Thyroid gland (tissue), 4 donors: ENCODE data around the gene CTNNA2. TPM values are rescaled to one million over a fixed set of nuclear protein-coding genes. Genes with fewer than 3 reads are reported as not detected.

Source experiments
- DNase-seq, 2 donors: peaks; one replicate each; pipeline ENCODE4 v3.0.0-alpha.2; 2019
- H3K27ac ChIP-seq, 3 donors: fragments of 200-600 bp; sonication (generic); 1 replicate in 2 of 3; 2 replicates in 1 of 3; pipeline ENCODE4 v1.5.1; 2016 to 2019; ENCODE audit warnings: mild to moderate bottlenecking in 1 of 3, moderate library complexity in 1 of 3
- H3K27me3 ChIP-seq: fragments of 200-600 bp; sonication (generic); one replicate; pipeline ENCODE4 v1.5.1; 2019
- H3K36me3 ChIP-seq, 2 donors: fragments of 200-600 bp; sonication (generic); one replicate each; pipeline ENCODE4 v1.5.1; 2016 to 2019
- H3K4me1 ChIP-seq, 2 donors: fragments of 200-600 bp; sonication (generic); one replicate each; pipeline ENCODE4 v1.5.1; 2017 to 2019
- H3K4me3 ChIP-seq, 3 donors: fragments of 200-600 bp; sonication (generic); replicated peaks in 1 of 3; 1 replicate in 2 of 3; 2 replicates in 1 of 3; pipeline ENCODE4 v1.5.1; 2016; ENCODE audit warnings: mild to moderate bottlenecking in 1 of 3
- H3K9me3 ChIP-seq: fragments of 200-600 bp; sonication (generic); one replicate; pipeline ENCODE4 v1.5.1; 2017
- POLR2A ChIP-seq, 2 donors: fragments of 450-650 bp; IDR thresholded peaks; one replicate each; pipeline ENCODE4 v1.6.1; 2017; ENCODE audit warnings: antibody characterized with exemption in 2 of 2, mild to moderate bottlenecking in 2 of 2, moderate library complexity in 1 of 2
- WGBS, 2 donors: methylation state at CpG; one replicate each; pipeline ENCODE4 v1.1.5; 2017; 5-methylcytosine and 5-hydroxymethylcytosine counted together
- intact Hi-C: fragments of 100-400 bp; cut with DNase I; formaldehyde crosslinking; loops from one replicate; pipeline ENCODE4 v1.15.1; 2023
- total RNA-seq, 4 donors: library from RNA; depleted of rRNA; stranded (reverse); fragments of >200 nt; gene quantifications; one replicate each; pipeline ENCODE4 v1.2.3, GENCODE V29; 2016
- TF ChIP-seq, protein P1 (sequence below), 6 experiments: fragments of 200-600 bp in 3 of 6; fragments of 450-650 bp in 3 of 6; sonication (generic) in 3 of 6; IDR thresholded peaks; one replicate each; pipeline ENCODE4 v1.5.1; 2016 to 2019; ENCODE audit warnings: antibody characterized with exemption in 6 of 6, mild to moderate bottlenecking in 2 of 6, inconsistent platforms in 1 of 6, moderate library complexity in 1 of 6

CTNNA2 gene
- total RNA-seq, 4 donors from 2014 or later: 0.13 to 0.44 (median 0.22) TPM; not detected in 1

GRCh38 chr2:80288576-80288975 lies 775.7 kb downstream of the CTNNA2 start:
- H3K9me3 ChIP-seq: no peaks in the 10 kb centered on the region
- H3K4me3 ChIP-seq: no peak overlapping the region
- no peaks in the 10 kb centered on the region for H3K27me3 ChIP-seq
- H3K36me3 ChIP-seq: no peaks in the 10 kb centered on the region
- 32 to 34% methylated on average over 5 of the region's 5 CpGs for WGBS, 2 donors
- peaks cover 7 to 20% of the 10 kb centered on the region in 2 donors for H3K4me1 ChIP-seq
- peak overlapping the region in 1 of 3 donors; percentile 83 for H3K27ac ChIP-seq
- peak; percentile 69 to 76 for DNase-seq
- TF ChIP-seq, protein P1, sequence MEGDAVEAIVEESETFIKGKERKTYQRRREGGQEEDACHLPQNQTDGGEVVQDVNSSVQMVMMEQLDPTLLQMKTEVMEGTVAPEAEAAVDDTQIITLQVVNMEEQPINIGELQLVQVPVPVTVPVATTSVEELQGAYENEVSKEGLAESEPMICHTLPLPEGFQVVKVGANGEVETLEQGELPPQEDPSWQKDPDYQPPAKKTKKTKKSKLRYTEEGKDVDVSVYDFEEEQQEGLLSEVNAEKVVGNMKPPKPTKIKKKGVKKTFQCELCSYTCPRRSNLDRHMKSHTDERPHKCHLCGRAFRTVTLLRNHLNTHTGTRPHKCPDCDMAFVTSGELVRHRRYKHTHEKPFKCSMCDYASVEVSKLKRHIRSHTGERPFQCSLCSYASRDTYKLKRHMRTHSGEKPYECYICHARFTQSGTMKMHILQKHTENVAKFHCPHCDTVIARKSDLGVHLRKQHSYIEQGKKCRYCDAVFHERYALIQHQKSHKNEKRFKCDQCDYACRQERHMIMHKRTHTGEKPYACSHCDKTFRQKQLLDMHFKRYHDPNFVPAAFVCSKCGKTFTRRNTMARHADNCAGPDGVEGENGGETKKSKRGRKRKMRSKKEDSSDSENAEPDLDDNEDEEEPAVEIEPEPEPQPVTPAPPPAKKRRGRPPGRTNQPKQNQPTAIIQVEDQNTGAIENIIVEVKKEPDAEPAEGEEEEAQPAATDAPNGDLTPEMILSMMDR (IDR thresholded peaks at IDR 0.05): peak in 3 of 6 experiments; percentile 45 to 54 (median 47)
- TF ChIP-seq POLR2A (IDR thresholded peaks at IDR 0.05): no peak
- intact Hi-C loops: no loop called here

GRCh38 chr2:80291656-80292055 lies 778.8 kb downstream of the CTNNA2 start:
- DNase-seq: no peak
- H3K9me3 ChIP-seq: no peaks in the 10 kb centered on the region
- no peak overlapping the region for H3K27ac ChIP-seq
- intact Hi-C loops: no loop called here
- H3K36me3 ChIP-seq: no peaks in the 10 kb centered on the region
- 18 to 69% methylated on average over 1 of the region's 1 CpG for WGBS, 2 donors
- TF ChIP-seq POLR2A (IDR thresholded peaks at IDR 0.05): no peak
- TF ChIP-seq, protein P1 (IDR thresholded peaks at IDR 0.05): no peak
- H3K4me3 ChIP-seq: no peak overlapping the region
- H3K4me1 ChIP-seq: peaks cover 7 to 26% of the 10 kb centered on the region in 2 donors
- no peaks in the 10 kb centered on the region for H3K27me3 ChIP-seq

DNA sequence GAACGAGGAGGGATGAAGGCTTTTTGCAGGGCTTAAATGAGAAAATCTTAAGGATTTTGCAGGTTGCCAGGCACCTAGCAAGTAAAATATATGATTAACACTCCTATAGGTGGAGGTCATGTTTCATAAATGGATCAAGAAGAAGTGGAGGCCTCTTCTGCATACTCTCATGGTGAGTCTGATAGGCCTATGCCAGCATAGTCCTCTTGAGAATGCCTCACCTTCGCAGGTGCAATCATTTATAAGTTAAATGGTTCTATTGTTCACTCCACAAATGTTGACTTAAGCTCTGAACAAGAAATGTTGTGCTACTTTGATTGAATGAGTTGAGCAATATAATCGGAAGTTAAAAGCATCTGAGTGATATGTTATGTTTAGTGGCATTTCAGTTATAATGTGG lies 779.6 kb downstream of the CTNNA2 start:
- intact Hi-C loops: no loop called here
- TF ChIP-seq POLR2A (IDR thresholded peaks at IDR 0.05): no peak
- TF ChIP-seq, protein P1 (IDR thresholded peaks at IDR 0.05): no peak
- no peaks in the 10 kb centered on the region for H3K27me3 ChIP-seq
- no peaks in the 10 kb centered on the region for H3K9me3 ChIP-seq
- H3K36me3 ChIP-seq: no peaks in the 10 kb centered on the region
- H3K4me1 ChIP-seq: peaks cover 7 to 26% of the 10 kb centered on the region in 2 donors
- H3K4me3 ChIP-seq: no peak overlapping the region
- no peak overlapping the region for H3K27ac ChIP-seq
- DNase-seq: no peak
- WGBS, 2 donors: 60 to 66% methylated on average over 3 of the region's 3 CpGs

GRCh38 chr2:80293039-80293438 lies 780.2 kb downstream of the CTNNA2 start:
- H3K9me3 ChIP-seq: no peaks in the 10 kb centered on the region
- TF ChIP-seq POLR2A (IDR thresholded peaks at IDR 0.05): no peak
- TF ChIP-seq, protein P1 (IDR thresholded peaks at IDR 0.05): no peak
- H3K4me1 ChIP-seq: peaks cover 7 to 26% of the 10 kb centered on the region in 2 donors
- H3K27me3 ChIP-seq: no peaks in the 10 kb centered on the region
- DNase-seq: no peak
- H3K27ac ChIP-seq: no peak overlapping the region
- H3K4me3 ChIP-seq: no peak overlapping the region
- no peaks in the 10 kb centered on the region for H3K36me3 ChIP-seq
- intact Hi-C loops: no loop called here

- WGBS, 2 donors: 71 to 82% methylated on average over 3 of the region's 3 CpGs
- H3K36me3 ChIP-seq: no peaks in the 10 kb centered on the region
- no peaks in the 10 kb centered on the region for H3K9me3 ChIP-seq
- TF ChIP-seq, protein P1 (IDR thresholded peaks at IDR 0.05): no peak
- no peak for TF ChIP-seq POLR2A (IDR thresholded peaks at IDR 0.05)
- no peak for DNase-seq
- peaks cover 8 to 28% of the 10 kb centered on the region in 2 donors for H3K4me1 ChIP-seq
- H3K27me3 ChIP-seq: no peaks in the 10 kb centered on the region
- H3K27ac ChIP-seq: no peak overlapping the region
- intact Hi-C loops: no loop called here
- no peak overlapping the region for H3K4me3 ChIP-seq
These were observed 786.1 kb downstream of the CTNNA2 start for GRCh38 chr2:80298954-80299353.
